K562 (cell line): Measurements from ENCODE around the gene ARHGEF12. TPM values are rescaled to one million over a fixed set of nuclear protein-coding genes. Genes with fewer than 3 reads are reported as not detected.

Source experiments
- ATAC-seq: fragments of 200-7000 bp; cut with Tn5 transposase; 3 replicates; pipeline ENCODE4 v1.9.1; 2020; ENCODE audit warnings: moderate library complexity
- BruUV-seq: library from RNA; stranded (reverse); fragments of 400-500 nt; replicated peaks from 2 replicates; lab custom pipeline; 2021; lab: Mats Ljungman, UMichigan
- CTCF ChIA-PET: fragments of 300-600 bp; formaldehyde crosslinking; extraction: SDS; loops from one replicate; lab custom pipeline; 2021; ENCODE audit warnings: low intra/inter-chr PET ratio; lab: Yijun Ruan, JAX
- POLR2A ChIA-PET: fragments of 300-600, 350-650 bp; sonication (Branson Sonifier 250); formaldehyde crosslinking; extraction: SDS; loops from one replicate; lab custom pipeline; 2021; ENCODE audit warnings: antibody characterized with exemption, inconsistent platforms; lab: Yijun Ruan, JAX
- DNase-seq, 4 experiments: peaks; one replicate each; pipeline versions ENCODE4 v3.0.0 to v3.0.0-alpha.2; 2011 to 2018; ENCODE audit warnings: low spot score in 3 of 4, mixed read lengths in 3 of 4; ENCODE audit errors: extremely low read depth in 1 of 4
- FAIRE-seq: peaks from 2 replicates; lab custom pipeline; 2011; peaks lifted over from hg19 to GRCh38; lab: Jason Lieb, UNC
- H2AFZ ChIP-seq: 2 replicates; pipeline ENCODE4 v1.6.0; 2011; ENCODE audit warnings: low read depth, low read length, control low read depth, inconsistent platforms
- H3K27ac ChIP-seq: fragments of 200-600 bp; 3 replicates; pipeline ENCODE4 v1.8.0; 2011; ENCODE audit warnings: low read depth, mild to moderate bottlenecking, control low read depth, inconsistent platforms, low read length, moderate library complexity, mixed read lengths; ENCODE audit errors: extremely low read depth
- H3K27me3 ChIP-seq, 2 experiments: fragments of 300-600 bp in 1 of 2; 2 replicates in 1 of 2; 3 replicates in 1 of 2; pipeline versions ENCODE4 v1.6.0 to v1.8.0; 2011; ENCODE audit warnings: inconsistent platforms in 2 of 2, low read length in 2 of 2, mild to moderate bottlenecking in 1 of 2, mixed read lengths in 1 of 2, moderate library complexity in 1 of 2; ENCODE audit not compliant: control insufficient read depth in 2 of 2, insufficient read depth in 2 of 2
- H3K36me3 ChIP-seq: fragments of 300-600 bp; 3 replicates; pipeline ENCODE4 v1.8.0; 2011; ENCODE audit warnings: mild to moderate bottlenecking, low read length, inconsistent platforms; ENCODE audit not compliant: control insufficient read depth, insufficient read depth
- H3K4me1 ChIP-seq, 2 experiments: fragments of 200-600 bp in 1 of 2; replicated peaks in 1 of 2; 2 replicates in 1 of 2; 3 replicates in 1 of 2; pipeline versions ENCODE4 v1.5.1 to v1.8.0; 2011; ENCODE audit warnings: inconsistent platforms in 2 of 2, low read length in 2 of 2, mild to moderate bottlenecking in 1 of 2, mixed read lengths in 1 of 2, moderate library complexity in 1 of 2; ENCODE audit not compliant: control insufficient read depth in 2 of 2, insufficient read depth in 2 of 2
- H3K4me2 ChIP-seq: 2 replicates; pipeline ENCODE4 v1.6.1; 2011; ENCODE audit warnings: low read length, control low read depth, inconsistent platforms, mixed read lengths; ENCODE audit not compliant: insufficient read depth
- H3K4me3 ChIP-seq: fragments of 200-600 bp; sonication (generic), shearing (Covaris generic); 2 replicates; pipeline ENCODE4 v1.5.1; 2016; ENCODE audit warnings: control low read depth, inconsistent platforms
- H3K79me2 ChIP-seq: fragments of 200-600 bp; 3 replicates; pipeline ENCODE4 v1.8.0; 2011; ENCODE audit warnings: low read length, inconsistent platforms; ENCODE audit not compliant: control insufficient read depth, insufficient read depth
- H3K9ac ChIP-seq, 2 experiments: 2 replicates each; pipeline versions ENCODE4 v1.6.0 to v1.6.1; 2011; ENCODE audit warnings: low read depth in 2 of 2, low read length in 2 of 2, control low read depth in 1 of 2, inconsistent platforms in 1 of 2, mild to moderate bottlenecking in 1 of 2, mixed read lengths in 1 of 2; ENCODE audit not compliant: insufficient read depth in 1 of 2
- H3K9me1 ChIP-seq: one replicate; pipeline ENCODE4 v1.6.0; 2011; ENCODE audit warnings: inconsistent platforms, mild to moderate bottlenecking, low read length, moderate library complexity; ENCODE audit not compliant: control insufficient read depth, insufficient read depth
- H3K9me3 ChIP-seq: replicated peaks from 2 replicates; pipeline ENCODE4 v1.5.1; 2011; ENCODE audit warnings: low read depth, low read length, inconsistent platforms; ENCODE audit not compliant: control insufficient read depth, insufficient read depth
- H4K20me1 ChIP-seq: replicated peaks from 2 replicates; pipeline ENCODE4 v1.6.1; 2011; ENCODE audit warnings: low read length, inconsistent platforms, mixed read lengths; ENCODE audit not compliant: control insufficient read depth, insufficient read depth
- FOXM1 ChIP-seq, 2 experiments: fragments of 450-650 bp in 1 of 2; sonication (generic) in 1 of 2; formaldehyde crosslinking in 1 of 2; IDR thresholded peaks; 2 replicates each; pipeline versions ENCODE4 v1.6.1 to v1.9.0; 2017 to 2022; ENCODE audit warnings: low read depth in 2 of 2, mild to moderate bottlenecking in 2 of 2, missing genetic modification reagents in 1 of 2, moderate library complexity in 1 of 2
- NBN ChIP-seq: fragments of 450-650 bp; IDR thresholded peaks from 2 replicates; pipeline ENCODE4 v1.6.1; 2016; ENCODE audit warnings: low read depth, mild to moderate bottlenecking
- RCOR1 ChIP-seq, 2 experiments: IDR thresholded peaks; 2 replicates each; pipeline ENCODE4 v1.6.1; 2012; ENCODE audit warnings: low read depth in 2 of 2, low read length in 2 of 2, borderline replicate concordance in 1 of 2, improper control_type of control experiment in 1 of 2
- ZNF124 ChIP-seq: sonication (generic); formaldehyde crosslinking; IDR thresholded peaks from 2 replicates; pipeline ENCODE4 v1.8.1; 2022; ENCODE audit warnings: missing genetic modification reagents
- ZNF780A ChIP-seq: fragments of 250-450 bp; sonication (Bioruptor Pico); IDR thresholded peaks from 2 replicates; pipeline ENCODE4 v1.5.0; 2021; ENCODE audit warnings: mild to moderate bottlenecking
- WGBS: fragments of 100-300 bp; shearing (Covaris generic); methylation state at CpG from one replicate; pipeline ENCODE4 v1.1.6; 2016; ENCODE audit warnings: low coverage, mixed read lengths; ENCODE audit not compliant: insufficient coverage; ENCODE audit errors: missing lambda C conversion rate; 5-methylcytosine and 5-hydroxymethylcytosine counted together
- in situ Hi-C: fragments of 300-500 bp; cut with MboI; formaldehyde crosslinking; loops from 4 replicates; pipeline ENCODE4 v1.15.0; 2018; ENCODE audit warnings: inconsistent platforms, mixed read lengths
- intact Hi-C: fragments of 100-400 bp; cut with micrococcal nuclease; formaldehyde crosslinking; loops from 2 replicates; pipeline ENCODE4 v1.14.2; 2022
- polyA plus RNA-seq, 8 experiments: library from polyadenylated mRNA; depleted of rRNA in 4 of 8; stranded (reverse) in 5 of 8; unstranded in 3 of 8; fragments of >200 nt; fragmentation: Nextera tagmentation in 2 of 8; fragmentation: Illumina TruSeq in 1 of 8; extraction: Ambion mirVana in 2 of 8; extraction: Trizol in 1 of 8; gene quantifications; 2 replicates each; pipeline versions ENCODE4 v1.2.1 to v1.2.3, GENCODE V29; 2011 to 2014; ENCODE audit warnings: inconsistent platforms in 1 of 8, missing spikeins in 1 of 8
- total RNA-seq, 7 experiments: library from RNA; depleted of rRNA in 6 of 7; stranded (reverse); fragments of >200 nt in 6 of 7; fragmentation: Illumina TruSeq in 2 of 7; extraction: Trizol in 2 of 7; gene quantifications; 2 replicates each; pipeline versions ENCODE4 v1.2.1 to v1.2.3, GENCODE V29; 2011 to 2021; ENCODE audit warnings: low replicate concordance in 1 of 7
- TF ChIP-seq, protein P1 (sequence below): sonication (generic); formaldehyde crosslinking; IDR thresholded peaks from 2 replicates; pipeline ENCODE4 v1.8.0; 2022; ENCODE audit warnings: mild to moderate bottlenecking, missing genetic modification reagents
- TF ChIP-seq, protein P2 (sequence below): sonication (generic); formaldehyde crosslinking; IDR thresholded peaks from 2 replicates; pipeline ENCODE4 v1.8.0; 2022; ENCODE audit warnings: mild to moderate bottlenecking, low read depth, missing genetic modification reagents
- TF ChIP-seq, protein P3 (sequence below): fragments of 250-450 bp; sonication (Bioruptor Pico); IDR thresholded peaks from 2 replicates; pipeline ENCODE4 v1.4.0; 2020; ENCODE audit warnings: borderline replicate concordance

ARHGEF12 gene
- total and polyA plus RNA-seq, 9 of the 15 experiments (the other 6 are each of a cell fraction or from before 2014, with no cell fraction given), result 3.5 to 51.7 (median 29.5) TPM

DNA sequence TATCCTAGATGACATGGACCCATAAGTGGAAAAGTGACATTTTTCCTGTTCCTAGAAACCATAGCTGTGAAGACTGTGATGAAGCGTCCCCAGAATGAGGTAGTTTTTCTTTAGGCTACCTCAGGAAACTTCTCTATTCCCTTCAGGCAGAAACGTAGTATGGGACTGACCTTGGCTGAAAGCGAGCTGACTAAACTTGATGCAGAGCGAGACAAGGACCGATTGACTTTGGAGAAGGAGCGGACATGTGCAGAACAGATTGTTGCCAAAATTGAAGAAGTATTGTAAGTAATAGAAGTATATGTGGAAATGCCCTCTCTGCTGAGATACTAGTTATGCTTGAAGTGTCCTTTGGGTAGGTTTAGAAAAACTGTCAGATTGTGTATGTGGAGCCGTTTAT lies 110.6 kb downstream of the ARHGEF12 start:
- Histone ChIP-seq H3K27ac (no peak overlapping the region), H3K79me2 (no peaks in the 10 kb centered on the region), H3K4me1 (no peaks in the 10 kb centered on the region), H3K9me1 (no peaks in the 10 kb centered on the region), H3K4me2 (no peak overlapping the region), H3K9ac (no peak overlapping the region), H4K20me1 (no peaks in the 10 kb centered on the region), H3K4me3 (no peak overlapping the region), H2AFZ (no peak overlapping the region), H3K9me3 (no peaks in the 10 kb centered on the region), H3K27me3 (no peaks in the 10 kb centered on the region), H3K36me3 (peaks cover 83% of the 10 kb centered on the region)
- DNase-seq, result no peak
- in situ Hi-C loops, result no loop called here
- ChIA-PET CTCF (no interaction called here), POLR2A (interaction anchor here (1.0 to 1.6 kb wide), 5 partner anchors 8 to 110 kb away, joined by 3 to 6 read pairs (median 3); partner anchors contain the start of gene ARHGEF12)
- no peak for FAIRE-seq
- intact Hi-C loops, result no loop called here
- WGBS, result 90% methylated on average over 7 of the region's 7 CpGs
- no peak for ATAC-seq
- TF ChIP-seq, protein P1, sequence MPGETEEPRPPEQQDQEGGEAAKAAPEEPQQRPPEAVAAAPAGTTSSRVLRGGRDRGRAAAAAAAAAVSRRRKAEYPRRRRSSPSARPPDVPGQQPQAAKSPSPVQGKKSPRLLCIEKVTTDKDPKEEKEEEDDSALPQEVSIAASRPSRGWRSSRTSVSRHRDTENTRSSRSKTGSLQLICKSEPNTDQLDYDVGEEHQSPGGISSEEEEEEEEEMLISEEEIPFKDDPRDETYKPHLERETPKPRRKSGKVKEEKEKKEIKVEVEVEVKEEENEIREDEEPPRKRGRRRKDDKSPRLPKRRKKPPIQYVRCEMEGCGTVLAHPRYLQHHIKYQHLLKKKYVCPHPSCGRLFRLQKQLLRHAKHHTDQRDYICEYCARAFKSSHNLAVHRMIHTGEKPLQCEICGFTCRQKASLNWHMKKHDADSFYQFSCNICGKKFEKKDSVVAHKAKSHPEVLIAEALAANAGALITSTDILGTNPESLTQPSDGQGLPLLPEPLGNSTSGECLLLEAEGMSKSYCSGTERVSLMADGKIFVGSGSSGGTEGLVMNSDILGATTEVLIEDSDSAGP (CRISPR knock-in tag), result no peak
- no peak for TF ChIP-seq ZNF780A (CRISPR knock-in tag)
- no peak for TF ChIP-seq FOXM1 (IDR thresholded peaks at IDR 0.05; ENCODE audit: low read depth)
- TF ChIP-seq FOXM1 (CRISPR knock-in tag; IDR thresholded peaks at IDR 0.05; ENCODE audit: low read depth), result no peak
- no peak for TF ChIP-seq NBN
- no peak for TF ChIP-seq RCOR1 (IDR thresholded peaks at IDR 0.05; ENCODE audit: borderline replicate concordance in 1 of 2, low read depth in 2 of 2, low read length in 2 of 2)
- TF ChIP-seq ZNF124 (CRISPR knock-in tag), result no peak
- TF ChIP-seq, protein P2, sequence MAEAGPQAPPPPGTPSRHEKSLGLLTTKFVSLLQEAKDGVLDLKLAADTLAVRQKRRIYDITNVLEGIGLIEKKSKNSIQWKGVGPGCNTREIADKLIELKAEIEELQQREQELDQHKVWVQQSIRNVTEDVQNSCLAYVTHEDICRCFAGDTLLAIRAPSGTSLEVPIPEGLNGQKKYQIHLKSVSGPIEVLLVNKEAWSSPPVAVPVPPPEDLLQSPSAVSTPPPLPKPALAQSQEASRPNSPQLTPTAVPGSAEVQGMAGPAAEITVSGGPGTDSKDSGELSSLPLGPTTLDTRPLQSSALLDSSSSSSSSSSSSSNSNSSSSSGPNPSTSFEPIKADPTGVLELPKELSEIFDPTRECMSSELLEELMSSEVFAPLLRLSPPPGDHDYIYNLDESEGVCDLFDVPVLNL, result no peak
- TF ChIP-seq, protein P3, sequence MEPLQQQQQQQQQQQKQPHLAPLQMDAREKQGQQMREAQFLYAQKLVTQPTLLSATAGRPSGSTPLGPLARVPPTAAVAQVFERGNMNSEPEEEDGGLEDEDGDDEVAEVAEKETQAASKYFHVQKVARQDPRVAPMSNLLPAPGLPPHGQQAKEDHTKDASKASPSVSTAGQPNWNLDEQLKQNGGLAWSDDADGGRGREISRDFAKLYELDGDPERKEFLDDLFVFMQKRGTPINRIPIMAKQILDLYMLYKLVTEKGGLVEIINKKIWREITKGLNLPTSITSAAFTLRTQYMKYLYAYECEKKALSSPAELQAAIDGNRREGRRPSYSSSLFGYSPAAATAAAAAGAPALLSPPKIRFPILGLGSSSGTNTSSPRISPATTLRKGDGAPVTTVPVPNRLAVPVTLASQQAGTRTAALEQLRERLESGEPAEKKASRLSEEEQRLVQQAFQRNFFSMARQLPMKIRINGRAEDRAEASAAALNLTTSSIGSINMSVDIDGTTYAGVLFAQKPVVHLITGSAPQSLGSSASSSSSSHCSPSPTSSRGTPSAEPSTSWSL, result no peak
- BruUV-seq, result no TSS peak
